Activated naive CD8-positive, alpha-beta T cell treated with anti-CD3 and anti-CD28 coated beads, Interleukin-2, amount 50 U/mL, for 24 hours (primary cell): ENCODE data around the gene CTXND1.

Source experiments
- ATAC-seq: fragments of 150-1000 bp; cut with Tn5 transposase; one replicate; pipeline ENCODE4 v1.10.0; 2021
- DNase-seq: peaks from one replicate; pipeline ENCODE4 v3.0.0; 2021
- H3K27ac Mint-ChIP-seq: one replicate; pipeline ENCODE4 v1.8.0; 2021; ENCODE audit warnings: mild to moderate bottlenecking, mixed read lengths
- H3K27me3 Mint-ChIP-seq: one replicate; pipeline ENCODE4 v1.8.0; 2021; ENCODE audit warnings: mixed read lengths
- H3K36me3 Mint-ChIP-seq: one replicate; pipeline ENCODE4 v1.8.0; 2021; ENCODE audit warnings: low read depth, mixed read lengths
- H3K4me1 Mint-ChIP-seq: one replicate; pipeline ENCODE4 v1.8.0; 2021; ENCODE audit warnings: mixed read lengths
- H3K4me3 Mint-ChIP-seq: one replicate; pipeline ENCODE4 v1.8.0; 2021; ENCODE audit warnings: mild to moderate bottlenecking, moderate library complexity, mixed read lengths
- H3K9me3 Mint-ChIP-seq: one replicate; pipeline ENCODE4 v1.8.0; 2021; ENCODE audit warnings: mixed read lengths

The CTXND1 gene

GRCh38 chr15:80173022-80173759 lies 78.8 kb downstream of the CTXND1 start:
- no peaks in the 10 kb centered on the region for H3K27me3 Mint-ChIP-seq
- DNase-seq: peak; percentile 69

GRCh38 chr15:80172401-80172800 lies 79.6 kb downstream of the CTXND1 start:
- H3K27me3 Mint-ChIP-seq: no peaks in the 10 kb centered on the region
- no peaks in the 10 kb centered on the region for H3K9me3 Mint-ChIP-seq
- peaks cover 9% of the 10 kb centered on the region for H3K36me3 Mint-ChIP-seq
- no peaks in the 10 kb centered on the region for H3K4me1 Mint-ChIP-seq
- no peak overlapping the region for H3K27ac Mint-ChIP-seq
- no peak for ATAC-seq
- no peak overlapping the region for H3K4me3 Mint-ChIP-seq
- no peak for DNase-seq

More at GRCh38 chr15:80173022-80173759, 78.8 kb downstream of the CTXND1 start:
- ATAC-seq: peak; percentile 64
- Mint-ChIP-seq H3K36me3 (peaks cover 12% of the 10 kb centered on the region), H3K4me1 (no peaks in the 10 kb centered on the region), H3K9me3 (no peaks in the 10 kb centered on the region), H3K27ac (no peak overlapping the region), H3K4me3 (no peak overlapping the region)

- no peaks in the 10 kb centered on the region for H3K4me1 Mint-ChIP-seq
- DNase-seq: no peak
These were observed 80.2 kb downstream of the CTXND1 start for GRCh38 chr15:80171787-80172186.

GRCh38 chr15:80170596-80170995 lies 81.4 kb downstream of the CTXND1 start:
- no peak for DNase-seq
- Mint-ChIP-seq H3K27me3 (no peaks in the 10 kb centered on the region), H3K4me3 (no peak overlapping the region), H3K4me1 (no peaks in the 10 kb centered on the region), H3K9me3 (no peaks in the 10 kb centered on the region), H3K36me3 (peaks cover 7% of the 10 kb centered on the region), H3K27ac (no peak overlapping the region)
- ATAC-seq: no peak

More at GRCh38 chr15:80171787-80172186, 80.2 kb downstream of the CTXND1 start:
- Mint-ChIP-seq H3K27ac (no peak overlapping the region), H3K36me3 (peaks cover 7% of the 10 kb centered on the region), H3K27me3 (no peaks in the 10 kb centered on the region), H3K9me3 (no peaks in the 10 kb centered on the region), H3K4me3 (no peak overlapping the region)
- no peak for ATAC-seq

- Mint-ChIP-seq H3K27me3 (no peaks in the 10 kb centered on the region), H3K9me3 (no peaks in the 10 kb centered on the region), H3K27ac (no peak overlapping the region), H3K36me3 (peaks cover 7% of the 10 kb centered on the region), H3K4me3 (no peak overlapping the region), H3K4me1 (no peaks in the 10 kb centered on the region)
- DNase-seq: no peak
- no peak for ATAC-seq
These were observed 82.2 kb downstream of the CTXND1 start for GRCh38 chr15:80169768-80170357.

- Mint-ChIP-seq H3K9me3 (no peaks in the 10 kb centered on the region), H3K27ac (no peak overlapping the region), H3K4me1 (no peaks in the 10 kb centered on the region), H3K36me3 (peaks cover 17% of the 10 kb centered on the region), H3K27me3 (no peaks in the 10 kb centered on the region), H3K4me3 (no peak overlapping the region)
- DNase-seq: no peak
- no peak for ATAC-seq
These were observed 83.6 kb downstream of the CTXND1 start for GRCh38 chr15:80168421-80168820.

- ATAC-seq: no peak
- H3K9me3 Mint-ChIP-seq: no peaks in the 10 kb centered on the region
- H3K36me3 Mint-ChIP-seq: peaks cover 21% of the 10 kb centered on the region
- no peak for DNase-seq
- no peaks in the 10 kb centered on the region for H3K4me1 Mint-ChIP-seq
- no peak overlapping the region for H3K27ac Mint-ChIP-seq
- no peak overlapping the region for H3K4me3 Mint-ChIP-seq
- H3K27me3 Mint-ChIP-seq: no peaks in the 10 kb centered on the region
These were observed 84.1 kb downstream of the CTXND1 start for GRCh38 chr15:80167936-80168335.

- no peak for ATAC-seq
- peaks cover 22% of the 10 kb centered on the region for H3K4me1 Mint-ChIP-seq
These were observed 88.1 kb downstream of the CTXND1 start for GRCh38 chr15:80163897-80164296.

GRCh38 chr15:80163217-80163616 lies 88.8 kb downstream of the CTXND1 start:
- DNase-seq: no peak
- peaks cover 22% of the 10 kb centered on the region for H3K4me1 Mint-ChIP-seq
- no peak for ATAC-seq
- peaks cover 37% of the 10 kb centered on the region for H3K36me3 Mint-ChIP-seq
- no peak overlapping the region for H3K4me3 Mint-ChIP-seq
- H3K27ac Mint-ChIP-seq: no peak overlapping the region
- H3K27me3 Mint-ChIP-seq: no peaks in the 10 kb centered on the region
- no peaks in the 10 kb centered on the region for H3K9me3 Mint-ChIP-seq

More at GRCh38 chr15:80163897-80164296, 88.1 kb downstream of the CTXND1 start:
- no peaks in the 10 kb centered on the region for H3K9me3 Mint-ChIP-seq
- no peak for DNase-seq
- peaks cover 37% of the 10 kb centered on the region for H3K36me3 Mint-ChIP-seq
- H3K27me3 Mint-ChIP-seq: no peaks in the 10 kb centered on the region
- H3K27ac Mint-ChIP-seq: no peak overlapping the region
- no peak overlapping the region for H3K4me3 Mint-ChIP-seq

- no peaks in the 10 kb centered on the region for H3K9me3 Mint-ChIP-seq
- H3K4me3 Mint-ChIP-seq: no peak overlapping the region
- peaks cover 22% of the 10 kb centered on the region for H3K4me1 Mint-ChIP-seq
- H3K27me3 Mint-ChIP-seq: no peaks in the 10 kb centered on the region
- H3K36me3 Mint-ChIP-seq: peaks cover 37% of the 10 kb centered on the region
- no peak overlapping the region for H3K27ac Mint-ChIP-seq
- ATAC-seq (no peak), DNase-seq (no peak)
These were observed 89.9 kb downstream of the CTXND1 start for GRCh38 chr15:80162059-80162554.

- DNase-seq: no peak
- no peak overlapping the region for H3K27ac Mint-ChIP-seq
- no peaks in the 10 kb centered on the region for H3K27me3 Mint-ChIP-seq
- no peaks in the 10 kb centered on the region for H3K9me3 Mint-ChIP-seq
- peaks cover 22% of the 10 kb centered on the region for H3K4me1 Mint-ChIP-seq
- no peak overlapping the region for H3K4me3 Mint-ChIP-seq
- ATAC-seq: no peak
- H3K36me3 Mint-ChIP-seq: peaks cover 37% of the 10 kb centered on the region
These were observed 90.5 kb downstream of the CTXND1 start for GRCh38 chr15:80161468-80162016.

GRCh38 chr15:80160570-80161156 lies 91.3 kb downstream of the CTXND1 start:
- H3K27ac Mint-ChIP-seq: peak overlapping the region; percentile 59
- DNase-seq (peak; percentile 26), ATAC-seq (peak; percentile 69)
- H3K4me3 Mint-ChIP-seq: no peak overlapping the region
- peaks cover 23% of the 10 kb centered on the region for H3K4me1 Mint-ChIP-seq
- no peaks in the 10 kb centered on the region for H3K27me3 Mint-ChIP-seq
- H3K9me3 Mint-ChIP-seq: no peaks in the 10 kb centered on the region
- peaks cover 37% of the 10 kb centered on the region for H3K36me3 Mint-ChIP-seq

- peaks cover 30% of the 10 kb centered on the region for H3K4me1 Mint-ChIP-seq
- no peak overlapping the region for H3K4me3 Mint-ChIP-seq
- H3K9me3 Mint-ChIP-seq: no peaks in the 10 kb centered on the region
- peak; percentile 17 for DNase-seq
- H3K27ac Mint-ChIP-seq: peak overlapping the region; percentile 59
- H3K27me3 Mint-ChIP-seq: no peaks in the 10 kb centered on the region
- H3K36me3 Mint-ChIP-seq: peaks cover 37% of the 10 kb centered on the region
- peak; percentile 53 for ATAC-seq
These were observed 92.0 kb downstream of the CTXND1 start for GRCh38 chr15:80159811-80160569.

- ATAC-seq (no peak), DNase-seq (no peak)
- H3K4me3 Mint-ChIP-seq: no peak overlapping the region
- no peaks in the 10 kb centered on the region for H3K27me3 Mint-ChIP-seq
- peak overlapping the region; percentile 53 for H3K27ac Mint-ChIP-seq
- no peaks in the 10 kb centered on the region for H3K9me3 Mint-ChIP-seq
- H3K36me3 Mint-ChIP-seq: peaks cover 33% of the 10 kb centered on the region
- H3K4me1 Mint-ChIP-seq: peaks cover 35% of the 10 kb centered on the region
These were observed 92.7 kb downstream of the CTXND1 start for GRCh38 chr15:80159301-80159700.
